Keratinocyte (primary cell): Measurements from ENCODE around the gene NEB. TPM values are rescaled to one million over a fixed set of nuclear protein-coding genes. Genes with fewer than 3 reads are reported as not detected.

Source experiments
- DNase-seq: peaks from one replicate; pipeline ENCODE4 v3.0.0-alpha.2; 2011; ENCODE audit warnings: low read depth, missing footprints, low spot score
- FAIRE-seq: peaks from 2 replicates; lab custom pipeline; 2011; peaks lifted over from hg19 to GRCh38; lab: Jason Lieb, UNC
- H2AFZ ChIP-seq: 2 replicates; pipeline ENCODE4 v1.6.0; 2012; ENCODE audit warnings: low read length, control low read depth, inconsistent platforms; ENCODE audit not compliant: control insufficient read depth
- H3K27ac ChIP-seq: 2 replicates; pipeline ENCODE4 v1.5.1; 2011; ENCODE audit warnings: low read length; ENCODE audit not compliant: control insufficient read depth, insufficient read depth
- H3K27me3 ChIP-seq: 3 replicates; pipeline ENCODE4 v1.6.0; 2011; ENCODE audit warnings: low read length; ENCODE audit not compliant: control insufficient read depth, insufficient read depth; ENCODE audit errors: extremely low read depth
- H3K36me3 ChIP-seq, 2 experiments: 2 replicates in 1 of 2; 3 replicates in 1 of 2; pipeline ENCODE4 v1.5.1; 2011; ENCODE audit warnings: low read length in 2 of 2, mild to moderate bottlenecking in 1 of 2; ENCODE audit not compliant: control insufficient read depth in 2 of 2, insufficient read depth in 2 of 2; ENCODE audit errors: extremely low read depth in 1 of 2
- H3K4me1 ChIP-seq: 3 replicates; pipeline ENCODE4 v1.5.1; 2011; ENCODE audit warnings: low read length; ENCODE audit not compliant: control insufficient read depth, insufficient read depth; ENCODE audit errors: extremely low read depth
- H3K4me2 ChIP-seq: 3 replicates; pipeline ENCODE4 v1.6.0; 2011; ENCODE audit warnings: low read depth, low read length; ENCODE audit not compliant: control insufficient read depth, insufficient read depth; ENCODE audit errors: extremely low read depth
- H3K4me3 ChIP-seq, 3 experiments: fragments of 200-600 bp in 1 of 3; sonication (generic) in 1 of 3; 2 replicates in 2 of 3; 3 replicates in 1 of 3; pipeline ENCODE4 v1.5.1; 2011 to 2016; ENCODE audit warnings: low read length in 3 of 3, mild to moderate bottlenecking in 3 of 3, control low read depth in 2 of 3, inconsistent platforms in 1 of 3, low read depth in 1 of 3, mixed read lengths in 1 of 3, mixed run types in 1 of 3, moderate library complexity in 1 of 3; ENCODE audit not compliant: control insufficient read depth in 2 of 3, insufficient read depth in 2 of 3; ENCODE audit errors: extremely low read depth in 1 of 3
- H3K79me2 ChIP-seq: 2 replicates; pipeline ENCODE4 v1.6.0; 2012; ENCODE audit warnings: low read length; ENCODE audit not compliant: control insufficient read depth, insufficient read depth
- H3K9ac ChIP-seq: 3 replicates; pipeline ENCODE4 v1.6.0; 2011; ENCODE audit warnings: low read length; ENCODE audit not compliant: control insufficient read depth, insufficient read depth; ENCODE audit errors: extremely low read depth
- H3K9me1 ChIP-seq: 3 replicates; pipeline ENCODE4 v1.6.0; 2011; ENCODE audit warnings: low read length; ENCODE audit not compliant: control insufficient read depth, insufficient read depth; ENCODE audit errors: extremely low read depth
- H3K9me3 ChIP-seq: 2 replicates; pipeline ENCODE4 v1.5.1; 2012; ENCODE audit warnings: low read depth, low read length; ENCODE audit not compliant: control insufficient read depth
- H4K20me1 ChIP-seq: 3 replicates; pipeline ENCODE4 v1.6.0; 2011; ENCODE audit warnings: low read length; ENCODE audit not compliant: control insufficient read depth, insufficient read depth; ENCODE audit errors: extremely low read depth
- CTCF ChIP-seq, 3 experiments: IDR thresholded peaks in 1 of 3; conservative IDR thresholded peaks in 1 of 3; optimal IDR thresholded peaks in 1 of 3; 2 replicates in 2 of 3; 3 replicates in 1 of 3; pipeline versions ENCODE3 to v1.5.1; 2011; ENCODE audit warnings: low read length in 3 of 3, mild to moderate bottlenecking in 3 of 3, moderate library complexity in 2 of 3, control low read depth in 1 of 3, inconsistent platforms in 1 of 3; ENCODE audit not compliant: insufficient read depth in 2 of 3; ENCODE audit errors: extremely low read depth in 1 of 3
- EZH2 ChIP-seq: IDR thresholded peaks from one replicate; pipeline ENCODE4 v1.6.1; 2012; ENCODE audit warnings: inconsistent platforms, mild to moderate bottlenecking, low read length, moderate library complexity
- dilution Hi-C: fragments of 300-500 bp; cut with MboI; formaldehyde crosslinking; loops from one replicate; pipeline ENCODE4 v1.7.0; 2020; ENCODE audit warnings: low sequenced_read_pairs; ENCODE audit not compliant: extremely low pct_ligation_motif_present
- polyA plus RNA-seq, 5 experiments: library from polyadenylated mRNA; depleted of rRNA in 3 of 5; stranded (reverse) in 3 of 5; stranded (forward) in 1 of 5; unstranded in 1 of 5; fragments of >200 nt; gene quantifications; 1 replicate in 1 of 5; 2 replicates in 3 of 5; 3 replicates in 1 of 5; pipeline versions ENCODE4 v1.2.1 to v1.2.3, GENCODE V29; 2011 to 2012; ENCODE audit warnings: missing spikeins in 2 of 5, low read depth in 1 of 5, low replicate concordance in 1 of 5

The NEB gene
- polyA plus RNA-seq, 1 donor (not counting 4 experiments of a cell fraction or from before 2014, with no cell fraction given) = 0.67 TPM

GRCh38 chr2:151655663-151656398, 78.4 kb downstream of the NEB start:
- FAIRE-seq = no peak
- no peak for TF ChIP-seq CTCF (optimal IDR thresholded peaks at IDR 0.05 in 1 of 3, IDR thresholded peaks at IDR 0.05 in 1 of 3, conservative IDR thresholded peaks at IDR 0.05 in 1 of 3; ENCODE audit: extremely low read depth in 1 of 3, insufficient read depth in 2 of 3, low read length in 3 of 3)
- TF ChIP-seq EZH2 = no peak
- no peaks in the 10 kb centered on the region for H3K27me3 ChIP-seq

GRCh38 chr2:151654891-151655290, 79.4 kb downstream of the NEB start:
- Histone ChIP-seq H3K4me3 (no peak overlapping the region), H2AFZ (no peak overlapping the region), H3K27ac (no peak overlapping the region), H3K36me3 (no peaks in the 10 kb centered on the region), H3K9me1 (no peaks in the 10 kb centered on the region), H3K9ac (no peak overlapping the region), H3K4me2 (no peak overlapping the region), H3K27me3 (no peaks in the 10 kb centered on the region), H3K79me2 (no peaks in the 10 kb centered on the region), H3K9me3 (no peaks in the 10 kb centered on the region), H4K20me1 (no peaks in the 10 kb centered on the region), H3K4me1 (no peaks in the 10 kb centered on the region)
- dilution Hi-C loops = no loop called here
- FAIRE-seq (no peak), DNase-seq (no peak)
- TF ChIP-seq CTCF (optimal IDR thresholded peaks at IDR 0.05 in 1 of 3, IDR thresholded peaks at IDR 0.05 in 1 of 3, conservative IDR thresholded peaks at IDR 0.05 in 1 of 3; ENCODE audit: extremely low read depth in 1 of 3, insufficient read depth in 2 of 3, low read length in 3 of 3) (no peak), EZH2 (no peak)

More at GRCh38 chr2:151655663-151656398, 78.4 kb downstream of the NEB start:
- DNase-seq = no peak
- no peaks in the 10 kb centered on the region for H3K4me1 ChIP-seq
- H2AFZ ChIP-seq = no peak overlapping the region
- H3K9ac ChIP-seq = no peak overlapping the region
- H3K9me3 ChIP-seq = no peaks in the 10 kb centered on the region
- no peaks in the 10 kb centered on the region for H3K36me3 ChIP-seq
- no peaks in the 10 kb centered on the region for H3K79me2 ChIP-seq
- no peaks in the 10 kb centered on the region for H4K20me1 ChIP-seq
- dilution Hi-C loops = no loop called here
- H3K27ac ChIP-seq = no peak overlapping the region
- H3K9me1 ChIP-seq = no peaks in the 10 kb centered on the region
- H3K4me2 ChIP-seq = no peak overlapping the region
- H3K4me3 ChIP-seq = no peak overlapping the region
